GM19328 (cell line): Measurements from ENCODE around the gene LAYN.

Experiments
- ATAC-seq: cut with Tn5 transposase; IDR thresholded peaks from one replicate; pipeline ENCODE4 v1.9.1; 2021; ENCODE audit warnings: mild to moderate bottlenecking, moderate library complexity; ENCODE audit not compliant: unreplicated experiment

LAYN gene

DNA sequence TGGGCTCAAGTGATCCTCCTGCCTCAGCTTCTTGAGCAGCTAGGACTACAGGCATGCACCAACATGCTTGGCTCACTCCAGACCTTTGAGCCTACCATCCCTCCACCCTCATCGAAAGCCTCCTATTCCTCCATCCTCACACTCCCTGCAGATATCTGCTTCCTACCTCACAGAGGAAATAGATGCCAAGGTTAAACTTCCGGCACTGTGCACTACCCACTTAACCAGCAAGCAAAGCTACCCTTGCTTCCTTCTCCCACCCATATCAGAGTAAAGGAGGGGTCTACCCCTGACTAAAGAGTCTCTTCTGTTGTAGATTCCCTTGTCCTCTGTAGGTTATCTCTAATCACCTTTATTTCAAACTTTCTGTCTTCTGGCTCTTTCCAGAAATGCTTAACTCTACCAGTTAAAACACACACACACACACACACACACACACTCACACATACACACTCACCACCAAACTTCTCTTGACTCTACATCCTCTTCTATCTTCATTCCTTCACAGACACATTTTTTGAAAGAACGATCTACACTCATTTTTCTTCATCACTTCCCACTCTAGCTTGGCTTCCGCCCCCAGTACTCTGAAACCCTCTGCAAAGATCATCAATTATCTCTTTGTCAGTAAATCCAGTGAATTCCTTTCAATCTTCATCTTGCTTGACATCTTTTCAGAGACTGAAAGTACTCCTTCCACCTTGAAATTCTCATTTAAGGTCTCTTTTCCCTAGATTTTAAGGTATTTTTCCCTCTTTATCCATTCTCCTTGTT is 50.9 kb downstream of the LAYN start:
- ATAC-seq, result no peak

DNA sequence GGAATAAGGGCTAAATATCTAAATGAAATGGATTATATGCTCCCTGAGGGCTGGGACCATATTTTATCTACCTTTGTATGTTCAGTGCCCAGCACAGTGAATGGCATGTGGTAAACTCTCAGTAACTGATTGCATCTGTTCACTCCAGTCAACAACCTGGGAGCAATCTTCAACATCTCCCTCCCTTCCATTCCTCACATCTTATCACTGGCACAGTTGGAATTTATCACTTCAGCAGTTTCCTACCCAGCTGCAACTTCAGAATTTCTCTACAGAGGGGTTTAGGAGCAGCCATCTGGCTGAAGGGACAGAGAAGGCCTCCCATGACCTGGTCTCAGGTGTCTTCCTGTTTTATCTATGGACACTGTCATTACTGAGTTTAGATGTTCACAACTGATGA is 52.0 kb downstream of the LAYN start:
- no peak for ATAC-seq

GRCh38 chr11:111596319-111596718 is 55.8 kb downstream of the LAYN start:
- ATAC-seq, result no peak

DNA sequence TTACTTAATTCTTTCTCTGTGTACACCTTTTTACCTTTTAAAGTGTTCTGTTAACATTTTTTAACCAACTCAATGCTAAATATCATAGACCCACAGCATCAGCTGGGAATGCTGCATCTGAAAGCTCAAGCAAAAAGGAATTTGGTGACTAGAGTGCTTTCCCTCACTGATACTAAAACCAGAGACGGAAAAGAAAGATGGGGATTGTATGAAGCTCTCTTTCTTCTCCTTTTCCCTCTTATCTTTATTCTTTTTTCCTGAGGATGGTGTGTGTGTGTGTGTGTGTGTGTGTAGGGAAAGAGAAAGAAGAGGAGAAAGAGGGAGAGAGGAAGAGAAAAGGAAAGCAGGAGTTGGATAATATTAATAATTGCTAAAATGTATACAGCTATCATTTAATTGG is 57.6 kb downstream of the LAYN start:
- ATAC-seq, result no peak

DNA sequence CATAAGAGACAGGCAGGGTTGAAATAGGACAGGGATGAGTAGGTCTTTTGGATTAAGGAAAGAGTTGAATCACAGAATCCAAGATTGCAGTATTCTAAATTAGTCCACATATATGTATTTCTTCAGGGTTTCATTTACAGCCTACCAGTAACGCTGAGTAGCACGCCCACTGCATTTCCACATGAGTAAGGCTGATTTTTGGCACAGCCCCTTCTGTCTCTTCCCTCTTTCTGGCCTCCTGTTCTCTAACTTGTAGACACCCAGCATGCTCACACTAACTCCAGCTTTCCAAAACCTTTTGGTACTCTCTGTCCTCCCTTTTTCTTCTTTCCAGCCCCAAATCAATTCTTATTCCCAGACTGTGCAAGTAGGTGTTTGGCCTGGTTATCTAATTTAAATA is 58.0 kb downstream of the LAYN start:
- ATAC-seq, result no peak

DNA sequence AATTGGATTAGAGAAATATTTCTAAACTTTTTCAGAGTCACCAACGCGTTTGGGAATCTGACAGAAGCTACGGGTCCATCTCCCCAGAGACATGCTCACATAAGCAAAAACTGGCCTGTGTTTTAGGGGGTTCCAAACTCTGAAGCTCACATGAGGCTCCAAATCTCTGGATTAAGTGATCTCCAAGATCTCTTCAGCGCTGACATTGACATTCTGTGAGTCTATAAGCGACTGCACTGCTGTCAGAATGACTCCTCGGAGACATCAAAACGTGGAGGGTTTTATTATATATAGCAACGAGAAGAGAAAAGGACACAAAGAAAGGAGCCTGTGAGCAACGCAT is 61.1 kb downstream of the LAYN start:
- ATAC-seq, result no peak

DNA sequence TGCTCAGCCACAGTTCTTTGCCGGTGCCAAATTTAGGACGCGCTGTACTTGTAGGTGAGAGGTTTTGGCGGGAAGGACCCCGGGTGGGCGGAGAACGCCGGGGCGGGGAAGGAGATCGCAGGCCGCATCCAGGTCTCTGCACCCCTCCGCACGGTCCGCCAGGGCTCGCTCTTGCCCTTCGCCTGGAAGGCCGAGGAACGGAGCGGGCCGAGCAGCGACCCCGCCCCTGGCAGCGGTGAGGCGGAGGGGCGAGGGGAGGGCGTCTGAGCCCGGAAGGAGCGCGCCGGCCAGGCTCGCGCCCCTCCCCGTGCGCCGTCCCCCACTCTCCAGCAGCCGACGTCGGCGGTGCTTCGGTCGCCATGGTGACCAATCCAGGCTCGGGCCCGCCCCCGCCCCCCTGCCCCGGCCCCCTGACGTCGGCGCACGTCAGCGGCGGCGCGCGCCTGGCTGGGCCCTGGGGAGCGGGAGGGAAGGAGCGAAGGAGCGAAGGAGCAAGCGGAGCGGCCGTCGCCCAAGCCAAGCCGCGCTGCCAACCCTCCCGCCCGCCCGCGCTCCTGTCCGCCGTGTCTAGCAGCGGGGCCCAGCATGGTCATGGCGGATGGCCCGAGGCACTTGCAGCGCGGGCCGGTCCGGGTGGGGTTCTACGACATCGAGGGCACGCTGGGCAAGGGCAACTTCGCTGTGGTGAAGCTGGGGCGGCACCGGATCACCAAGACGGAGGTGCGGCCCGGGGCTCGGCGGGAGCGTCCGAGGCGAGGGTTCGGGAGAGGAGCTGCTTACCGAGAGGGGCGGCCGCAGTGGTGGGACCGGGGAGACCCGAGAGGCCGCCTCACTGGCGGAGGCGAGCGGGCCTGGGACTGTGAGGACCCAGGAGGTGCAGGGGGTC is 61.7 kb downstream of the LAYN start, which contains the start of gene SIK2:
SIK2 (plus strand) TSS at position 471 of the 886 bp plus-strand sequence; CDS start at position 586, 115 bp downstream.
- peak; percentile 89 for ATAC-seq

DNA sequence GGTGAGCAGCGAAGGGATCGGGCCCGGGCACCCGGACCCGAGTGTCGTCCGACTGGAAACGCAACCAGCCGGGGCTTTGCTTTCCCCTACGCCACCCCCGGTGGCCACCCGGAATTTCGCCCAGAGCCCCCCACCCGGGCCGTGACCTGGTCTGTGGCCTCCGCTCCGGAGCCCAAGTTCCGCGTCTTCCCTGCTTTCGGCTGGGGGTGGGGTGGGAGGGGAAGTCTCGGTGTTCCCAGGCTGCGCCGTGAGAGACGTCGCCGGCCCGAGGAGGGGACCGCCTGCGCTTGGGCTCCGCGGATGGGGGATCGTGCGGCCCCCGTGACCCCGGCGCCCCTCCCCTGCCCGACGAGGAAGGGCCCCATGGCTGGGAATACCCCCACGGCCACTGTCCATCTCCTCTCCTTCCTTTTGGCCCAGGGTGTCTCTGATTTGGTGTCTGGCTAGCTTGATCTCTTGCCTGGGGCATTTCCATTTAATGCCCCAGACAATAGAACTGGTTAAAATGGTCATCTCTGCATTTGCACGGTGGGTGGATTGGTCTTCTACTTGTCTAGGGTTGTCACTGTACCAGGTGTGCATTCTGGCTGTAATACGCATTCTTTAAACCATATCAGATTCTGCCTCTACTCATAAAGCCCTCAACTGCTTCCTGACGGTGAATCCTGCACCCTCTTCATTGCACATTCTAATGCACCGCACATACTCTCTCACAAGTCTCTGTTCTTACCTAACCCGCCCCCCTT is 62.5 kb downstream of the LAYN start:
- peak; percentile 0 for ATAC-seq

DNA sequence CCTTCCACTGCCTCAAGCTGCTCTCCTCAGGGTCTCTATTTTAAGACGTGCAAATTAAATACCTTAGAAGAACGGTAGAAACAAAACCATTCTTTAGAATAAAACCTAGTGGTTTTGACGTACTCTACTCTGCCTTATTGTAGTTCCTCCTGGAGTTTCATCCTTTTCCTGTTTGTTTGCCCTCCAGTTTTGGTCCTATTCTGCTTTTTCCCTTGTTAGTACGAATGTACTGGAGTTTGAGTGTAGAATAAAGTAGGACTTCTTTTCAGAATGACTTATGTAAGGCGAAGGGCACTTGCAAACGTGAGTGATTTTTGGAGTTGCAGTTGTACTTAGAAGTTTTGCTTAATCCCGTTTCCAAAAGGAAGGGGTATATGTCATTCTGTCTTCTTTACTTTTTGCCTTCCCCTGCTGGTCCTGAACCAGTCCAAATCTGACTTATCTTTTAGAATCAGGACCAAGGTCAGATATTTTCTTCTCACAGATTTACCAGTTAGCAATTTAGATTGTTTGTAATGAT is 63.2 kb downstream of the LAYN start:
- ATAC-seq, result no peak

DNA sequence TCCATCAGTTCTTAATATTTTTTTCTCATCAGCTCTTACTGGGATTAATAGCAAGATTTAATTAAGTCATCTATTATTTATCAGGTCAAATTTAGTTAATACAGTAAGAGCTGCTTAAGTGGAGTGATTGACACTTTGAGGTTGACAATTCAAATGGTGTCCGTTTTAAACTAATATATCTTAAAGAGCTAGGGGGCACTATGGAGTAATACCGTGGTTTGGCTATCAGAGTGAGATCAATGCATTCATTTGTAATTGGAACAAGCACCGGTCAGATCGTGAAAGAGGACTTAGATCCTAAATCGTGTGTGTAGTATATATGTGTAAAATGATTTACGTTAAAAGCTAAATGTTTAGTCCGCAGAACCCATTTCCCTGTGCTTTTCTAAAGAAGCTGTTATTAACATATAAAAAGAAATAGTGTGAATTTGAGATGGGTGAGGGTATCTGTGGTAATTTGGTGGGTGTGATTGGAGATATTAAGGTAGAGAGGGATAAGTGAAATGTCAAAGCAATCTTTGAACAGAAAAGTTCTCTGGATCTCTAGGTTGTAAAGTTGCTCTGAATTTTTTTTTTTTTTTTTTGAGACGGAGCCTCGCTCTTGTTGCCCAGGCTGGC is 64.0 kb downstream of the LAYN start:
- no peak for ATAC-seq

DNA sequence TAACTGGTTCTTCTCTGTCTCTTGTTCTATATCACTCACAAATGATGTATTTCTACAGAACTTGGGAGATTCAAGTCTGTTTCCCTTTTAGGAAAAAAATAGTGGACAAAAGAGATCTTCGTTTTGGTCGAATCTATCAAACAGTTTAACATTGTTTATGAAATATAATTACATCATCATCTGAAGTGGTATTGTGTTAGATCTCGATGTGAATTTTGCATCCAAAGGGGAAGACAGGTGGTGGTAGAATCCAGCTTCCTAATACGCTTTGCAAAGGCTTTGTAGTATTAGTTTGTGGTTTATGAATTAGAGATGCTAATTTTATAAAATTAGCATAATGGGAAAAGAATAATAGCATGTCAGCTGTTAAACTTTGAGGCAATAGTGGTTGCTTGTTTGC is 65.2 kb downstream of the LAYN start:
- no peak for ATAC-seq

GRCh38 chr11:111606986-111607385 is 66.5 kb downstream of the LAYN start:
- ATAC-seq, result no peak

DNA sequence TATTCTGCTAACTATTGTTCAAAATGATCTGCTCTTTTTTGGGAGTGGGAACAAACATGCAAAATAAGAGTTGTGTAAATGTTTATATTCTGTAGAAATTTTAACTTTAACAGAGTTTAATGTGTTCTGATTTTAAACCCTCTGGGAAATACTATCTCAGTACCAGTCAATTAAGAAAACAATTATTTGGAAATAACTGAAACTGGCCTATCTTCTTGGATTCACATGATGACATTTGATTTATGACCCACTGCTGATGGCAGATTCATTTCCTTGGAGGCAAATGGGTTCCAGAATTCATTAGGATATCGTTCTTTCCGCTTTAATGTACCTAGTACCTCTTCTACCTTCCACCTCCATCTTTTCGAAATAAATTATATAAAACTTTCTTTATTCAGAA is 67.2 kb downstream of the LAYN start:
- no peak for ATAC-seq
